DND-41 (cell line): ENCODE measurements around the gene DST.
"Not testable (repeated sequence)": the region's sequence is repeated elsewhere in the genome, so short reads cannot be mapped to it uniquely, and the experiment has no call there.

Experiments used
- ATAC-seq: fragments of 200-7000 bp; cut with Tn5 transposase; 3 replicates; pipeline ENCODE4 v1.9.1; 2021; ENCODE audit warnings: low read depth; ENCODE audit not compliant: insufficient read depth
- DNase-seq: peaks from one replicate; pipeline ENCODE4 v3.0.0-alpha.2; 2020
- H2AFZ ChIP-seq: 2 replicates; pipeline ENCODE4 v1.6.0; 2012; ENCODE audit warnings: low read depth, low read length
- H3K27ac ChIP-seq: 2 replicates; pipeline ENCODE4 v1.5.1; 2012; ENCODE audit warnings: low read length, inconsistent platforms
- H3K27me3 ChIP-seq: fragments of 200-600 bp; sonication (generic); 2 replicates; pipeline ENCODE4 v1.6.0; 2012; ENCODE audit warnings: low read length, mild to moderate bottlenecking, inconsistent platforms; ENCODE audit not compliant: insufficient read depth, poor library complexity
- H3K36me3 ChIP-seq: 2 replicates; pipeline ENCODE4 v1.5.1; 2012; ENCODE audit warnings: low read length, inconsistent platforms; ENCODE audit not compliant: insufficient read depth
- H3K4me1 ChIP-seq: 2 replicates; pipeline ENCODE4 v1.5.1; 2012; ENCODE audit warnings: mild to moderate bottlenecking, low read length; ENCODE audit not compliant: insufficient read depth
- H3K4me2 ChIP-seq: 2 replicates; pipeline ENCODE4 v1.6.0; 2012; ENCODE audit warnings: mild to moderate bottlenecking, moderate library complexity, low read length, inconsistent platforms; ENCODE audit not compliant: insufficient read depth
- H3K4me3 ChIP-seq, 2 experiments: fragments of 200-600 bp in 1 of 2; shearing (Covaris generic) in 1 of 2; 2 replicates each; pipeline ENCODE4 v1.5.1; 2012 to 2016; ENCODE audit warnings: inconsistent platforms in 2 of 2, low read length in 2 of 2, mild to moderate bottlenecking in 2 of 2, low read depth in 1 of 2, moderate library complexity in 1 of 2
- H3K79me2 ChIP-seq: 2 replicates; pipeline ENCODE4 v1.6.0; 2012; ENCODE audit warnings: low read length, inconsistent platforms; ENCODE audit not compliant: insufficient read depth
- H3K9ac ChIP-seq: 2 replicates; pipeline ENCODE4 v1.6.0; 2012; ENCODE audit warnings: low read depth, mild to moderate bottlenecking, inconsistent platforms, low read length, moderate library complexity
- H3K9me3 ChIP-seq: 2 replicates; pipeline ENCODE4 v1.5.1; 2012; ENCODE audit warnings: low read length, moderate library complexity, mild to moderate bottlenecking, inconsistent platforms; ENCODE audit not compliant: insufficient read depth, severe bottlenecking
- H4K20me1 ChIP-seq: 2 replicates; pipeline ENCODE4 v1.6.0; 2012; ENCODE audit warnings: low read length; ENCODE audit not compliant: insufficient read depth
- EZH2 ChIP-seq: IDR thresholded peaks from 3 replicates; pipeline ENCODE4 v1.6.1; 2012; ENCODE audit warnings: borderline replicate concordance, low read depth, mild to moderate bottlenecking, moderate library complexity, low read length, inconsistent platforms; ENCODE audit not compliant: severe bottlenecking
- TF ChIP-seq, protein P1 (sequence below): IDR thresholded peaks from 2 replicates; pipeline ENCODE4 v1.5.1; 2012; ENCODE audit warnings: borderline replicate concordance, low read length, moderate library complexity, mild to moderate bottlenecking; ENCODE audit not compliant: poor library complexity, severe bottlenecking; ENCODE audit errors: extremely low read depth

DST gene

DNA sequence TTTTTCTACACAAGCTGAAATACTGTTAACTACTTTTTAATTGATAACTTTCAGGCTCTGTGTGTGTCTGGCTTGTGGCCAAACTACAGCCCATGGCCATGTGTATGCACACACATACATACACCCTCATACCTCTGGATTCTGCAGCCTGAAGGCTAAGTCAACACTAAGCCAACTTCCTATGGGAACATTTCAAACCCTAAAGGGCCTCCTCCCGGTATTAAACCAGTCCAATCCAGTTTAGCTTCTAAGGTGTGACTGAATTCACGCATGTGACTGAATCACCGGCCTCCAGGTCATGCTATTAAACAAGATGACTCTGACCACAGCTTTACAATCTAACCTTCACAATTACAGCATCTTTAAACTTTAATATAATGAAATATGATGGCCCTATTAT, 20.7 kb upstream of the DST start:
- ATAC-seq = no peak

DNA sequence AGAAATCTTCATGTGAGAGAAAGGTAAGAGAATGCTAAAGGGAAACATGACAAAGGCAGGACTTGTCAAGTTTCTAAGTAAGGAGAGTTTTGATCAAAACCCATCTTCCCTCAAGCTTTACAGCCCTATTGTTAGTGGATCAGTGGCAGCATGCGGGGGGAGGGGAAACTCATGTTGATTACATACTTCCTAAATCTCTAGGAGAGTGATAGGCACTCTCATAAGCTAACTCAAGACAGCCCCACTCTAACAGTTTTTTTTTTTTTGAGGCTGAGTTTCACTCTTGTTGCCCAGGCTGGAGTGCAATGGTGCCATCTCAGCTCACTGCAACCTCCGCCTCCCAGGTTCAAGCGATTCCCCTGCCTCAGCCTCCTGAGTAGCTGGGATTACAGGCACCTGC, 18.6 kb upstream of the DST start:
- H3K4me3 ChIP-seq, H3K9me3 ChIP-seq, ATAC-seq, H3K4me2 ChIP-seq, DNase-seq, H3K27ac ChIP-seq, H3K79me2 ChIP-seq, H4K20me1 ChIP-seq, H3K36me3 ChIP-seq, H3K9ac ChIP-seq, H3K27me3 ChIP-seq, H2AFZ ChIP-seq, H3K4me1 ChIP-seq: not testable (repeated sequence)

More for the DNA sequence above, 20.7 kb upstream of the DST start:
- H3K36me3 ChIP-seq = no peaks in the 10 kb centered on the region
- H2AFZ ChIP-seq = no peak overlapping the region
- no peak for DNase-seq
- H3K9ac ChIP-seq = no peak overlapping the region
- no peaks in the 10 kb centered on the region for H4K20me1 ChIP-seq
- no peak overlapping the region for H3K4me3 ChIP-seq
- H3K79me2 ChIP-seq = no peaks in the 10 kb centered on the region
- H3K9me3 ChIP-seq = no peaks in the 10 kb centered on the region
- TF ChIP-seq EZH2 = no peak
- TF ChIP-seq, protein P1, sequence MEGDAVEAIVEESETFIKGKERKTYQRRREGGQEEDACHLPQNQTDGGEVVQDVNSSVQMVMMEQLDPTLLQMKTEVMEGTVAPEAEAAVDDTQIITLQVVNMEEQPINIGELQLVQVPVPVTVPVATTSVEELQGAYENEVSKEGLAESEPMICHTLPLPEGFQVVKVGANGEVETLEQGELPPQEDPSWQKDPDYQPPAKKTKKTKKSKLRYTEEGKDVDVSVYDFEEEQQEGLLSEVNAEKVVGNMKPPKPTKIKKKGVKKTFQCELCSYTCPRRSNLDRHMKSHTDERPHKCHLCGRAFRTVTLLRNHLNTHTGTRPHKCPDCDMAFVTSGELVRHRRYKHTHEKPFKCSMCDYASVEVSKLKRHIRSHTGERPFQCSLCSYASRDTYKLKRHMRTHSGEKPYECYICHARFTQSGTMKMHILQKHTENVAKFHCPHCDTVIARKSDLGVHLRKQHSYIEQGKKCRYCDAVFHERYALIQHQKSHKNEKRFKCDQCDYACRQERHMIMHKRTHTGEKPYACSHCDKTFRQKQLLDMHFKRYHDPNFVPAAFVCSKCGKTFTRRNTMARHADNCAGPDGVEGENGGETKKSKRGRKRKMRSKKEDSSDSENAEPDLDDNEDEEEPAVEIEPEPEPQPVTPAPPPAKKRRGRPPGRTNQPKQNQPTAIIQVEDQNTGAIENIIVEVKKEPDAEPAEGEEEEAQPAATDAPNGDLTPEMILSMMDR = no peak
- H3K4me1 ChIP-seq = no peaks in the 10 kb centered on the region
- no peak overlapping the region for H3K4me2 ChIP-seq
- peaks cover 3% of the 10 kb centered on the region for H3K27me3 ChIP-seq
- H3K27ac ChIP-seq = no peak overlapping the region

DNA sequence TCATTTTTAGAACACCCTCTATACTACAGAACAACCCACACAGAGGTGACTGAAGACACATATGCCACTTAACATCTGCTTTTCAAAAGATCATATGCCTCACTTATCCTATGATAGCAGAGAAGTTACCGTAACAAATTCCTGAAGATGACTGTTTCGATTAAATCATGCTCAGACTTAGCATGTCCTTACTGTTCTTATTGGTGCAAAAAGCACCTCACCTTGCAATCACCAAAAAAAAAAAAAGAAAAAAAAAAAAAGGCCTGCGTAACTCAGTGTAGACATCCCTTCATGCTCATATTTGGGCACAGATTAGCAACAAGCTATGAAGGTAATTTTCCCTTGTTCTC, 17.7 kb upstream of the DST start:
- H3K9ac ChIP-seq = no peak overlapping the region
- no peaks in the 10 kb centered on the region for H3K36me3 ChIP-seq
- H3K4me3 ChIP-seq = no peak overlapping the region
- peaks cover 3% of the 10 kb centered on the region for H3K27me3 ChIP-seq
- no peak overlapping the region for H2AFZ ChIP-seq
- no peaks in the 10 kb centered on the region for H3K79me2 ChIP-seq
- DNase-seq (no peak), ATAC-seq (no peak)
- no peaks in the 10 kb centered on the region for H4K20me1 ChIP-seq
- H3K27ac ChIP-seq = no peak overlapping the region
- no peak overlapping the region for H3K4me2 ChIP-seq
- no peaks in the 10 kb centered on the region for H3K4me1 ChIP-seq
- TF ChIP-seq, protein P1 = no peak
- TF ChIP-seq EZH2 = no peak
- H3K9me3 ChIP-seq = no peaks in the 10 kb centered on the region

DNA sequence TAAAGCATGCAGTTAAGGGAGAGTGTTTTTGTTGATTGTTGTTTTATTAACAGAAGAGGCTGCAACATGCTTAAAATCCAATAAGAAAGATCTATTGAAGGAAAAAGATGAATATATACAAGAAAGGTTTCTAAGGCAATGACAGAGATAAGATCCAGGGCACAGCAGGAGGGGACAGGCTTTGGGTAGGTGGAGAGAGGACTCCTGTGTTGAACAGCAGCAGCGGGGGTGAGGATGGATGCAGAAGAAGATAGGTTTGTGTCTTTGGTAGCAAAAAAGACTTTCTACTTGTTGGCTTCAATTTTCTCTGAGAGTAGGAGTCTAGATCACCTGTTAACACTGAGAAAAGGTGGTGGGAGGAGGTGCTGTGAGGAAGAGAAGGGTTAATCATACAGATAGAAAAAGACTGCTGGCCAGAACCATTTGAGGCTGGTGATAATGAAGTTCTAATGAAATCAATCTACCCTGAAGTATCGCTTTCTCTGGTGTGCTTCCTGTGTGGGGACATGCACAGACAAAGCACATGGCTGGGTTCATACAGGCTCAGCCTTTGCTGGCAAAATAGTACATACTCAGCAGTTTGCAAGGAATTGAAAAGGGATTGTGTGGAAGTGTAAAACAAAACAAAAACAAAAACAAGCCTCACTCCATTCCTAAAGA, 17.2 kb upstream of the DST start:
- Histone ChIP-seq H3K4me3 (no peak overlapping the region), H3K36me3 (no peaks in the 10 kb centered on the region), H2AFZ (no peak overlapping the region), H3K4me1 (no peaks in the 10 kb centered on the region), H3K9me3 (no peaks in the 10 kb centered on the region), H3K4me2 (no peak overlapping the region), H3K9ac (no peak overlapping the region), H4K20me1 (no peaks in the 10 kb centered on the region), H3K79me2 (no peaks in the 10 kb centered on the region), H3K27ac (no peak overlapping the region), H3K27me3 (peaks cover 3% of the 10 kb centered on the region)
- DNase-seq (no peak), ATAC-seq (no peak)
- no peak for TF ChIP-seq EZH2
- TF ChIP-seq, protein P1 = no peak
